HG02973 (cell line): ENCODE measurements around the gene PSMC6.
"Not testable (repeated sequence)": the region's sequence is repeated elsewhere in the genome, so short reads cannot be mapped to it uniquely, and the experiment has no call there.

Experiments
- ATAC-seq: cut with Tn5 transposase; IDR thresholded peaks from one replicate; pipeline ENCODE4 v1.9.1; 2021; ENCODE audit warnings: moderate library complexity; ENCODE audit not compliant: unreplicated experiment

Gene PSMC6

GRCh38 chr14:52716155-52716554 is 9.2 kb downstream of the PSMC6 start:
- no peak for ATAC-seq

- ATAC-seq: no peak
Measured at GRCh38 chr14:52723514-52724359, 16.7 kb downstream of the PSMC6 start.

- no peak for ATAC-seq
Measured at GRCh38 chr14:52724360-52724644, 17.3 kb downstream of the PSMC6 start.

- ATAC-seq: not testable (repeated sequence)
Measured at GRCh38 chr14:52727509-52727908, 20.5 kb downstream of the PSMC6 start.

GRCh38 chr14:52729035-52729434 is 22.0 kb downstream of the PSMC6 start:
- ATAC-seq: not testable (repeated sequence)

GRCh38 chr14:52729585-52729924 is 22.6 kb downstream of the PSMC6 start:
- no peak for ATAC-seq

GRCh38 chr14:52729925-52730708 is 23.1 kb downstream of the PSMC6 start, which contains the start of gene STYX:
STYX (plus strand) TSS chr14:52730166; CDS start chr14:52730475, 309 bp downstream.
- ATAC-seq: peak; percentile 92

- no peak for ATAC-seq
Measured at GRCh38 chr14:52730709-52731111, 23.7 kb downstream of the PSMC6 start.

- no peak for ATAC-seq
Measured at GRCh38 chr14:52733824-52734223, 26.8 kb downstream of the PSMC6 start.

GRCh38 chr14:52735921-52736489 is 29.0 kb downstream of the PSMC6 start:
- no peak for ATAC-seq

- no peak for ATAC-seq
Measured at GRCh38 chr14:52738409-52738808, 31.4 kb downstream of the PSMC6 start.

- ATAC-seq: no peak
Measured at GRCh38 chr14:52740751-52741150, 33.8 kb downstream of the PSMC6 start.

GRCh38 chr14:52741865-52742264 is 34.9 kb downstream of the PSMC6 start:
- no peak for ATAC-seq

GRCh38 chr14:52748647-52749292 is 41.8 kb downstream of the PSMC6 start:
- no peak for ATAC-seq

- no peak for ATAC-seq
Measured at GRCh38 chr14:52755607-52756316, 48.8 kb downstream of the PSMC6 start.

GRCh38 chr14:52759145-52759544 is 52.1 kb downstream of the PSMC6 start:
- ATAC-seq: no peak

- ATAC-seq: not testable (repeated sequence)
Measured at GRCh38 chr14:52762923-52763322, 55.9 kb downstream of the PSMC6 start.

- ATAC-seq: no peak
Measured at GRCh38 chr14:52767058-52767833, 60.2 kb downstream of the PSMC6 start.

- no peak for ATAC-seq
Measured at GRCh38 chr14:52769887-52770286, 62.9 kb downstream of the PSMC6 start.

- no peak for ATAC-seq
Measured at GRCh38 chr14:52776816-52777215, 69.8 kb downstream of the PSMC6 start.
